MCF 10A (cell line): Measurements from ENCODE around the gene BRI3BP. TPM values are rescaled to one million over a fixed set of nuclear protein-coding genes. Genes with fewer than 3 reads are reported as not detected.
"Not testable (repeated sequence)": the region's sequence is repeated elsewhere in the genome, so short reads cannot be mapped to it uniquely, and the experiment has no call there.

ENCODE experiments used
- BruUV-seq: library from RNA; stranded (reverse); fragments of 400-500 nt; replicated peaks from 2 replicates; lab custom pipeline; 2021; lab: Mats Ljungman, UMichigan
- CTCF ChIA-PET: fragments of 300-600 bp; sonication (Branson Sonifier 250); formaldehyde crosslinking; extraction: SDS; loops from one replicate; lab custom pipeline; 2021; ENCODE audit warnings: antibody characterized with exemption, inconsistent platforms; lab: Yijun Ruan, JAX
- POLR2A ChIA-PET: fragments of 300-600, 350-650 bp; sonication (Branson Sonifier 250); formaldehyde crosslinking; extraction: SDS; loops from one replicate; lab custom pipeline; 2020; ENCODE audit warnings: antibody characterized with exemption, inconsistent platforms; lab: Yijun Ruan, JAX
- DNase-seq: peaks from one replicate; pipeline ENCODE4 v3.0.0-alpha.2; 2018; ENCODE audit not compliant: unreplicated experiment
- H3K27ac Mint-ChIP-seq: one replicate; pipeline ENCODE4 v1.8.0; 2022; ENCODE audit warnings: mild to moderate bottlenecking, low read depth, mixed read lengths; ENCODE audit not compliant: unreplicated experiment
- H3K27me3 Mint-ChIP-seq: one replicate; pipeline ENCODE4 v1.8.0; 2022; ENCODE audit warnings: mixed read lengths; ENCODE audit not compliant: insufficient read depth, unreplicated experiment
- H3K36me3 Mint-ChIP-seq: one replicate; pipeline ENCODE4 v1.8.0; 2022; ENCODE audit warnings: mild to moderate bottlenecking, moderate library complexity, mixed read lengths; ENCODE audit not compliant: insufficient read depth, unreplicated experiment
- H3K4me1 Mint-ChIP-seq: one replicate; pipeline ENCODE4 v1.8.0; 2022; ENCODE audit warnings: mixed read lengths; ENCODE audit not compliant: insufficient read depth, unreplicated experiment
- H3K4me3 Mint-ChIP-seq: one replicate; pipeline ENCODE4 v1.8.0; 2022; ENCODE audit warnings: mild to moderate bottlenecking, moderate library complexity, mixed read lengths; ENCODE audit not compliant: unreplicated experiment
- H3K9me3 Mint-ChIP-seq: one replicate; pipeline ENCODE4 v1.8.0; 2022; ENCODE audit warnings: mixed read lengths; ENCODE audit not compliant: unreplicated experiment
- CTCF ChIP-seq: fragments of 200-600 bp; IDR thresholded peaks from one replicate; pipeline ENCODE4 v1.8.0; 2022; ENCODE audit warnings: antibody characterized with exemption, mild to moderate bottlenecking; ENCODE audit not compliant: unreplicated experiment
- intact Hi-C: fragments of 100-400 bp; cut with micrococcal nuclease; formaldehyde crosslinking; loops from 2 replicates; pipeline ENCODE4 v1.14.1; 2022
- total RNA-seq: library from RNA; stranded (reverse); gene quantifications from 2 replicates; pipeline ENCODE4 v1.2.3, GENCODE V29; 2022

BRI3BP gene
- total RNA-seq, 1 experiment from 2014 or later: 11.9 TPM

- peaks cover 6% of the 10 kb centered on the region for H3K4me1 Mint-ChIP-seq
- BruUV-seq: no TSS peak
- H3K9me3 Mint-ChIP-seq: no peaks in the 10 kb centered on the region
- no peaks in the 10 kb centered on the region for H3K27me3 Mint-ChIP-seq
- no peak for DNase-seq
- CTCF ChIA-PET: no interaction called here
- POLR2A ChIA-PET: interaction anchor here (0.6 to 1.1 kb wide), 2 partner anchors 9 to 15 kb away, joined by 3 read pairs; no protein-coding TSS in a partner anchor
- no peak overlapping the region for H3K4me3 Mint-ChIP-seq
- H3K36me3 Mint-ChIP-seq: no peaks in the 10 kb centered on the region
- intact Hi-C loops: no loop called here
- no peak overlapping the region for H3K27ac Mint-ChIP-seq
- TF ChIP-seq CTCF: no peak
These were observed 67.8 kb downstream of the BRI3BP start for GRCh38 chr12:125061229-125061628.

DNA sequence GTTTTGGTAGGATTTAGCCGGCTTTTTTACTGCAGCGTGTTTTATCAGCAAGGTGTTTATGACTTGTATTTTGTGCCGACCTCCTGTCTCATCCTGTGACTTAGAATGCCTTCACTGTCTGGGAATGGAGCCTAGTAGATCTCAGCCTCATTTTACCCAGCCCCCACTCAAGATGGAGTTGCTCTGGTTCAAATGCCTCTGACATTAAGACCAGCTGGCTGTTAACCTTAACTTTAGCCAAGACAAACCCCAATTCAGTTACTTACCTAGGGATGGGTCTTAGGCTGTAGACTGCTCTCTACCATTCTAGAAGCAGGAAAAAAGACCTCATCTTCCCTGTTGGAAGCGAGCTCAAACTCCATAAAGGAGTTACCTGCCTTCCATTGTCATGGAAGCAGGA lies 70.1 kb downstream of the BRI3BP start:
- BruUV-seq, intact Hi-C loops, H3K27ac Mint-ChIP-seq, H3K9me3 Mint-ChIP-seq, POLR2A ChIA-PET, H3K4me3 Mint-ChIP-seq, H3K36me3 Mint-ChIP-seq, DNase-seq, H3K27me3 Mint-ChIP-seq: not testable (repeated sequence)
- peaks cover 15% of the 10 kb centered on the region for H3K4me1 Mint-ChIP-seq
- CTCF ChIA-PET: interaction anchor here (0.5 to 1.7 kb wide), 2 partner anchors 10 to 43 kb away, joined by 3 to 4 read pairs; no protein-coding TSS in a partner anchor

DNA sequence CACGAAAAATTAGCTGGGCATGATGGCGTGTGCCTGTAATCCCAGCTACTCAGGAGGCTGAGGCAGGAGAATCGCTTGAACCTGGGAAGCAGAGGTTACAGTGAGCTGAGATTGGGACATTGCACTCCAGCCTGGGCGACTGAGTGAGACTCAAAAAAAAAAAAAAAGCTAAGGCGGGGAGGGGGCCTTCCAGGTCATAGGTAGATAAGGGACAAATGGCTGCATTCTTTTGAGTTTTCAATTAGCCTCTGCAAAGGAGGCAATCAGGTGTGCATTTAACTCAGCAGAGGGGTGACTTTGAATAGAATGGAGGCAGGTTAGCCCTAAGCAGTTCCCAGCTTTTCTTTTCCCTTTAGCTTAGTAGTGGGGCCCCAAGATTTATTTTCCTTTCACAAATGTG lies 71.0 kb downstream of the BRI3BP start:
- Mint-ChIP-seq H3K27me3 (no peaks in the 10 kb centered on the region), H3K9me3 (no peaks in the 10 kb centered on the region), H3K27ac (no peak overlapping the region), H3K36me3 (no peaks in the 10 kb centered on the region), H3K4me3 (peak overlapping the region; percentile 88), H3K4me1 (peaks cover 15% of the 10 kb centered on the region)
- intact Hi-C loops: no loop called here
- no TSS peak for BruUV-seq
- ChIA-PET POLR2A (interaction anchor here (1.0 to 2.6 kb wide), 6 partner anchors 9 to 149 kb away, joined by 3 to 17 read pairs (median 6); partner anchors contain the start of genes BRI3BP and UBC), CTCF (interaction anchor here (1.8 kb wide), 1 partner anchor 15 kb away, joined by 6 read pairs; no protein-coding TSS in a partner anchor)
- DNase-seq: no peak
- no peak for TF ChIP-seq CTCF

- CTCF ChIA-PET: interaction anchor here (0.7 to 1.8 kb wide), 2 partner anchors 14 to 66 kb away, joined by 3 to 6 read pairs; no protein-coding TSS in a partner anchor
- H3K27ac Mint-ChIP-seq: peak within 1 kb of the TSS; percentile 73
- TSS peak; percentile 41 for BruUV-seq
These were observed 71.8 kb downstream of the BRI3BP start, which contains the start of gene AACS for GRCh38 chr12:125065021-125065918. TSS of gene AACS (plus strand) at chr12:125065435. CDS start at chr12:125065585, 150 bp downstream.

More at GRCh38 chr12:125065021-125065918, 71.8 kb downstream of the BRI3BP start, which contains the start of gene AACS:
- Mint-ChIP-seq H3K27me3 (no peaks in the 10 kb centered on the region), H3K9me3 (no peaks in the 10 kb centered on the region), H3K4me1 (peaks cover 15% of the 10 kb centered on the region), H3K4me3 (peak within 1 kb of the TSS; percentile 88), H3K36me3 (peaks cover 6% of the 10 kb centered on the region)
- DNase-seq: peak; percentile 71
- no peak for TF ChIP-seq CTCF
- intact Hi-C loops: loop anchor here (1.0 to 5.0 kb wide), 2 partner anchors 14 to 73 kb away; partner anchors contain the start of gene BRI3BP
- POLR2A ChIA-PET: interaction anchor here (1.0 to 2.6 kb wide), 9 partner anchors 8 to 160 kb away, joined by 3 to 17 read pairs (median 5); partner anchors contain the start of genes BRI3BP and UBC
